Measurements from ENCODE around the gene CHMP5. TPM values are rescaled to one million over a fixed set of nuclear protein-coding genes. Genes with fewer than 3 reads are reported as not detected.

CHMP5 gene
- total RNA-seq, 2 donors from 2014 or later = 50.0 to 55.9 TPM

DNA sequence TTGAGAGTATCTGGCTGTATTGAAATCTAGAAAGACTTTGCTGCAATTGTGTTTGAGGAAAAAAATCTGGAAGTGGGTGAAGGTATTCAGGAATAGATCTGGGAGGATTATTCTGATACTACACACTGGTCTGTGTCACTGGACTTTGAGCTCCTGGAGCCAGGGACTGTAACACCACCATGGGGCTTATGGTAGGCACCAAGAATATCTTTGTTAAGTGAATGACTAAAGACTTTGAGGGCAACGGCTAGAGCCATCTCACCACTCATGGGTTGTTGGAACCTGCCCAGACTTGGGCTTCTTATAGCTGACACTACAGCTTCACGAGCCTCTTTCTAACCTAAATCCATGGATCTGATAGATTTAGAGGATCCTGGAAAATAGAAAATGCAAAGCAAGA is 35.7 kb downstream of the CHMP5 start:
- H3K9me3 ChIP-seq = no peaks in the 10 kb centered on the region
- no peak overlapping the region for H3K27ac ChIP-seq
- H3K27me3 ChIP-seq (replicated peaks; ENCODE audit: insufficient read depth) = no peaks in the 10 kb centered on the region
- DNase-seq (ENCODE audit: low spot score) (no peak), ATAC-seq (ENCODE audit: insufficient number of reproducible peaks, low FRiP score, low read depth) (no peak)
- H3K4me1 ChIP-seq (ENCODE audit: control insufficient read depth in 1 of 2, low read depth in 2 of 2) = peaks cover 20 to 36% of the 10 kb centered on the region in 2 donors
- peaks cover 65% of the 10 kb centered on the region for H3K36me3 ChIP-seq
- TF ChIP-seq, protein P1, sequence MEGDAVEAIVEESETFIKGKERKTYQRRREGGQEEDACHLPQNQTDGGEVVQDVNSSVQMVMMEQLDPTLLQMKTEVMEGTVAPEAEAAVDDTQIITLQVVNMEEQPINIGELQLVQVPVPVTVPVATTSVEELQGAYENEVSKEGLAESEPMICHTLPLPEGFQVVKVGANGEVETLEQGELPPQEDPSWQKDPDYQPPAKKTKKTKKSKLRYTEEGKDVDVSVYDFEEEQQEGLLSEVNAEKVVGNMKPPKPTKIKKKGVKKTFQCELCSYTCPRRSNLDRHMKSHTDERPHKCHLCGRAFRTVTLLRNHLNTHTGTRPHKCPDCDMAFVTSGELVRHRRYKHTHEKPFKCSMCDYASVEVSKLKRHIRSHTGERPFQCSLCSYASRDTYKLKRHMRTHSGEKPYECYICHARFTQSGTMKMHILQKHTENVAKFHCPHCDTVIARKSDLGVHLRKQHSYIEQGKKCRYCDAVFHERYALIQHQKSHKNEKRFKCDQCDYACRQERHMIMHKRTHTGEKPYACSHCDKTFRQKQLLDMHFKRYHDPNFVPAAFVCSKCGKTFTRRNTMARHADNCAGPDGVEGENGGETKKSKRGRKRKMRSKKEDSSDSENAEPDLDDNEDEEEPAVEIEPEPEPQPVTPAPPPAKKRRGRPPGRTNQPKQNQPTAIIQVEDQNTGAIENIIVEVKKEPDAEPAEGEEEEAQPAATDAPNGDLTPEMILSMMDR (IDR thresholded peaks at IDR 0.05) = no peak
- no peak overlapping the region for H3K4me3 ChIP-seq

DNA sequence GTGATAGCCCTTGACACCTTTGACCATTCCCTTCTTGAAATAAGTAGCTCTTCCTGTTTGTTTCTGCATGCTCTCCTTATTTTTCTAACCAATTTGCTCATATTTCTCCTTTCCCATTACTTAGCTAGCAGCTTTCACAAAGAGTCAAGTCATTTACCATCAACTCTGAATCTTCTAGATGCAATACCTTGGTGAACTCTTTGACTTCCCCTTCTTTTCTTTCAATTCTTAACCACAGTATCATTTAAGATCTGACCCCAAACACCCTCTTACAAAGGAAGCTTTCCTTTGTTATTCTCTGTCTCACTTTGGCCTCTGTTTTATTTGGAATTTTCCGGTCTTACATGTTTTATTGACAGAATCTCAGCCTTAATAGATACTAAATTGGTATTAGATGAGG is 39.5 kb downstream of the CHMP5 start:
- no peak for ATAC-seq (ENCODE audit: insufficient number of reproducible peaks, low FRiP score, low read depth)
- Histone ChIP-seq H3K9me3 (no peaks in the 10 kb centered on the region), H3K27me3 (replicated peaks; ENCODE audit: insufficient read depth) (no peaks in the 10 kb centered on the region), H3K36me3 (peaks cover 76% of the 10 kb centered on the region), H3K4me1 (ENCODE audit: control insufficient read depth in 1 of 2, low read depth in 2 of 2) (peaks cover 0 to 1% of the 10 kb centered on the region in 2 donors), H3K27ac (no peak overlapping the region), H3K4me3 (no peak overlapping the region)
- TF ChIP-seq, protein P1 (IDR thresholded peaks at IDR 0.05) = no peak
- DNase-seq (ENCODE audit: low spot score) = no peak

DNA sequence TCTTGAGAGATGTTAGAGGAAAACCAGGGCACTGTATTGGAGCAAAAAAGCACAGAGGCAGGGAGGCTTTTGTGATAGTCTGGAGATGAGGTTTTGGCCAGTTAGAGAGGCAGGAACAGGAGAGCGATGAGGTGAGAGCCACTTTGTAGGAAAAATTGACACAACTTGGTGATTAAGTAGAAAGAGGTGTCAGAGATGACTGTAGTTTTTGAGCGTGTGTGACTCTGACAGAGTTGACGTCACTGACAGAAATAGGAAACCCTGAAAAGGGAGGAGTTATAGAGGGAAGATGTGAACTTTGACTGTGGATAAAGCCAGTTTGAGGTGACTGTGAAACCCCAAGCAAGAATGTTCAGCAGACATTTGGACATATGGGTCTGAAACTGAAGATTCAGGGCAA is 41.2 kb downstream of the CHMP5 start:
- Histone ChIP-seq H3K36me3 (peaks cover 86% of the 10 kb centered on the region), H3K27me3 (replicated peaks; ENCODE audit: insufficient read depth) (no peaks in the 10 kb centered on the region), H3K4me3 (no peak overlapping the region), H3K4me1 (ENCODE audit: control insufficient read depth in 1 of 2, low read depth in 2 of 2) (no peaks in the 10 kb centered on the region), H3K27ac (no peak overlapping the region), H3K9me3 (no peaks in the 10 kb centered on the region)
- TF ChIP-seq, protein P1 (IDR thresholded peaks at IDR 0.05) = no peak
- no peak for DNase-seq (ENCODE audit: low spot score)
- ATAC-seq (ENCODE audit: insufficient number of reproducible peaks, low FRiP score, low read depth) = no peak

DNA sequence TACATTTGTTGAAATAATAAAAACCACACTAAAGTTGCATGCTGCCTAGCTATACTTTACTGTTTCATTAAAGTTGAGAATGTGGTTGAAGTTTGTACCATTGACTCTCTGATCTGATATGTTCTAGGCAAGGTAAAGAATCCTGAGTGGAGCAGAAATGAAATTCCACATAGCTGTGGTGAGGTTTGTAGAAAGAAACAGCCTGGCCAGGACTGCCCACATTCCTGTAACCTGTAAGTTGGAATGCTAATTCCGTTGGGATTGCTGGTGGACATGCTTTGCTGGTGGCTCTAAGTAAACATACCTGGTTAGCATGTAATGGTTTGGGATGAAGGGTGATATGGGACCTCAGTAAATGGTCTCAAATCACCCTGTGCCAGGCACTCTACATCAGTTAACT is 42.2 kb downstream of the CHMP5 start:
- no peak for DNase-seq (ENCODE audit: low spot score)
- Histone ChIP-seq H3K36me3 (peaks cover 91% of the 10 kb centered on the region), H3K27me3 (replicated peaks; ENCODE audit: insufficient read depth) (no peaks in the 10 kb centered on the region), H3K4me3 (no peak overlapping the region), H3K27ac (no peak overlapping the region), H3K4me1 (ENCODE audit: control insufficient read depth in 1 of 2, low read depth in 2 of 2) (no peaks in the 10 kb centered on the region), H3K9me3 (no peaks in the 10 kb centered on the region)
- TF ChIP-seq, protein P1 (IDR thresholded peaks at IDR 0.05) = no peak
- ATAC-seq (ENCODE audit: insufficient number of reproducible peaks, low FRiP score, low read depth) = no peak

DNA sequence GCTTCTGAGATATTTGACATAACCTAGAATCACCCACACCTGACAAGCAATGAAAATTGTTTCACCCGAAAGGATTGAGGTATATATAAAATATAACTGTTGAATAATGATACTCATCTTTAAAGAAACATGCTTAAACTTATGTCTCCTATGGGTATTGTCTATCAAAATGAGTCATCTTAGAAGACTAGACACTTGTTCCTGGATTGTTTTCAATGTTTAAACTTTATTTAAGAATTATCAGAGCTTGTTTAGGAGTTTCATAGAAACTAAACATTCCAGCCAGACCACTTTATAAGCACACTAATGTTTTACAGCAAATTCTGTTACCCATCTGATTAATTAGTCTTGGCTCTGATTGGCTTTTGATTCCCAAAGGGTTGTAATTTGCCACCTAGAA is 45.1 kb downstream of the CHMP5 start:
- Histone ChIP-seq H3K4me1 (ENCODE audit: control insufficient read depth in 1 of 2, low read depth in 2 of 2) (no peaks in the 10 kb centered on the region), H3K9me3 (no peaks in the 10 kb centered on the region), H3K27ac (no peak overlapping the region), H3K27me3 (replicated peaks; ENCODE audit: insufficient read depth) (no peaks in the 10 kb centered on the region), H3K36me3 (peaks cover 85% of the 10 kb centered on the region), H3K4me3 (no peak overlapping the region)
- DNase-seq (ENCODE audit: low spot score) = no peak
- TF ChIP-seq, protein P1 (IDR thresholded peaks at IDR 0.05) = no peak
- no peak for ATAC-seq (ENCODE audit: insufficient number of reproducible peaks, low FRiP score, low read depth)
